Chondrocyte (in vitro differentiated cells): ENCODE data around the gene CHST1. TPM values are rescaled to one million over a fixed set of nuclear protein-coding genes. Genes with fewer than 3 reads are reported as not detected.

ENCODE experiments used
- DNase-seq: peaks from one replicate; pipeline ENCODE4 v3.0.0; 2021; ENCODE audit warnings: mixed read lengths, low spot score
- H3K27ac Mint-ChIP-seq: one replicate; pipeline ENCODE4 v1.8.0; 2021; ENCODE audit warnings: mild to moderate bottlenecking, moderate library complexity, mixed read lengths; ENCODE audit not compliant: unreplicated experiment
- H3K27me3 Mint-ChIP-seq: 2 replicates; pipeline ENCODE4 v1.8.0; 2021; ENCODE audit warnings: low read depth, mixed read lengths
- H3K36me3 Mint-ChIP-seq: 2 replicates; pipeline ENCODE4 v1.8.0; 2021; ENCODE audit warnings: low read depth, mixed read lengths
- H3K4me1 Mint-ChIP-seq: 2 replicates; pipeline ENCODE4 v1.8.0; 2021; ENCODE audit warnings: low read depth, mild to moderate bottlenecking, mixed read lengths
- H3K4me3 Mint-ChIP-seq: one replicate; pipeline ENCODE4 v1.8.0; 2021; ENCODE audit warnings: mild to moderate bottlenecking, moderate library complexity, mixed read lengths; ENCODE audit not compliant: unreplicated experiment
- H3K9me3 Mint-ChIP-seq: 2 replicates; pipeline ENCODE4 v1.8.0; 2021; ENCODE audit warnings: low read depth, mixed read lengths
- total RNA-seq: library from RNA; stranded (reverse); gene quantifications from 3 replicates; pipeline ENCODE4 v1.2.1, GENCODE V29; 2021
- TF ChIP-seq, protein P1 (sequence below): fragments of 200-600 bp; sonication (generic); IDR thresholded peaks from 2 replicates; pipeline ENCODE4 v1.5.0; 2021; ENCODE audit warnings: antibody characterized with exemption, mild to moderate bottlenecking, moderate library complexity

CHST1 gene
- total RNA-seq, 1 donor from 2014 or later = 13.6 TPM

DNA sequence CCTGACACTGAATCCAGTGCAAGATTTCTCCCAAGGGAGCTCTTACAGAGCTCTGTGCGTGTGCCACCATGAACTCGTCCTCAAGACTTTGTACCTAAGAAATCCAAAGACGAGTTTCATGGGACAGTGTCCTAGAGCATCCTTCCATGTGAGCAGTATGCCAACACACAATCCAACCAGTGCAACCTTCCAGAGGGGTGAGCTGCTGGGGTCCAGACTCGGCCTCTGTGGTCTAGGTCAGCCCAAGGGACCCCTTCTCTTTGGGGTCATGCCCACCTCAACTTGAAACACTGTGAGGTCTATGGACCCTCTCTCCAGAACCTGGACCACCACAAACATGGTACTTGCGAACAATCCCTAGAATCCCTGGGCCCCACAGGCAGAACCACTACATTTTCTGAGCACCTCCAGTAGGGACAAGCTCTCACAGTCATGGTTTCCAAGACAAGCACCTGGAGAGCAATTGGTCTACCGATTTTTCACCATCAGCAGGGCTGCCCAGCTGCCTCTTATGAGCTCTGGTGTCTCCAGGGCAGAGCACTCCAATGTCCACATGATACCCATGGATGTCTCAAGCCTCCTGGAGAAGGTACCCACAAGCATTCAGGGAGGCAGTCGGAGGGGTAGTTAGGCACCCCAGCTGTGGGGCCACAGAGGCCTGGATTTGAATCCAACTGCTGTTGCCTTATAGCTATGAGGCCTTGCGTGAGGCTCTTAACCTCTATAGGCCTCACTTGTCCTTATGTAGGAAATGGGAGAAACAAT, 7.7 kb downstream of the CHST1 start:
- H3K36me3 Mint-ChIP-seq = no peaks in the 10 kb centered on the region
- no peak for DNase-seq
- TF ChIP-seq, protein P1, sequence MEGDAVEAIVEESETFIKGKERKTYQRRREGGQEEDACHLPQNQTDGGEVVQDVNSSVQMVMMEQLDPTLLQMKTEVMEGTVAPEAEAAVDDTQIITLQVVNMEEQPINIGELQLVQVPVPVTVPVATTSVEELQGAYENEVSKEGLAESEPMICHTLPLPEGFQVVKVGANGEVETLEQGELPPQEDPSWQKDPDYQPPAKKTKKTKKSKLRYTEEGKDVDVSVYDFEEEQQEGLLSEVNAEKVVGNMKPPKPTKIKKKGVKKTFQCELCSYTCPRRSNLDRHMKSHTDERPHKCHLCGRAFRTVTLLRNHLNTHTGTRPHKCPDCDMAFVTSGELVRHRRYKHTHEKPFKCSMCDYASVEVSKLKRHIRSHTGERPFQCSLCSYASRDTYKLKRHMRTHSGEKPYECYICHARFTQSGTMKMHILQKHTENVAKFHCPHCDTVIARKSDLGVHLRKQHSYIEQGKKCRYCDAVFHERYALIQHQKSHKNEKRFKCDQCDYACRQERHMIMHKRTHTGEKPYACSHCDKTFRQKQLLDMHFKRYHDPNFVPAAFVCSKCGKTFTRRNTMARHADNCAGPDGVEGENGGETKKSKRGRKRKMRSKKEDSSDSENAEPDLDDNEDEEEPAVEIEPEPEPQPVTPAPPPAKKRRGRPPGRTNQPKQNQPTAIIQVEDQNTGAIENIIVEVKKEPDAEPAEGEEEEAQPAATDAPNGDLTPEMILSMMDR = no peak
- H3K4me3 Mint-ChIP-seq = no peak overlapping the region
- H3K9me3 Mint-ChIP-seq = no peaks in the 10 kb centered on the region
- peaks cover 37% of the 10 kb centered on the region for H3K4me1 Mint-ChIP-seq
- H3K27me3 Mint-ChIP-seq = no peaks in the 10 kb centered on the region
- no peak overlapping the region for H3K27ac Mint-ChIP-seq

DNA sequence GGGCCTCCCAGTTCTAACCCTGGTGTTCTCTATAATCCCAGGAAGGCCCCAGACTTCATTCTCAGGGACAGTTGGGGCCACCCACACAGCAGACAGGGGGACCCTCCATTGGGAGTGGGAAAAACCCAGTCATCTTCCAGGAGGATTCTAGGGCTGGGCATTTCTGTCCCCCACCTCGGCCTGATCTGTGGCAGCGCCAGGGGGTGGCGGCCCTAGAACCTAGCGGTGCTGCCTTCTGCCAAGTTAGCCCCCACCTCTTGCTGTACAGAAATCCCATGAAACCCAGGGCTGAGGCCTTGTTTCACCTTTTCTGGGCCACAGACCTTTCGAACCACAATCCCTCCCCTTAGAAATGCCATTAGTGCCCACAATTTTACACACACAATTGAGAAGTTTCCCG, 9.6 kb downstream of the CHST1 start:
- Mint-ChIP-seq H3K27ac (no peak overlapping the region), H3K4me1 (peaks cover 30% of the 10 kb centered on the region), H3K9me3 (no peaks in the 10 kb centered on the region), H3K4me3 (no peak overlapping the region), H3K27me3 (no peaks in the 10 kb centered on the region), H3K36me3 (no peaks in the 10 kb centered on the region)
- TF ChIP-seq, protein P1 = no peak
- no peak for DNase-seq

DNA sequence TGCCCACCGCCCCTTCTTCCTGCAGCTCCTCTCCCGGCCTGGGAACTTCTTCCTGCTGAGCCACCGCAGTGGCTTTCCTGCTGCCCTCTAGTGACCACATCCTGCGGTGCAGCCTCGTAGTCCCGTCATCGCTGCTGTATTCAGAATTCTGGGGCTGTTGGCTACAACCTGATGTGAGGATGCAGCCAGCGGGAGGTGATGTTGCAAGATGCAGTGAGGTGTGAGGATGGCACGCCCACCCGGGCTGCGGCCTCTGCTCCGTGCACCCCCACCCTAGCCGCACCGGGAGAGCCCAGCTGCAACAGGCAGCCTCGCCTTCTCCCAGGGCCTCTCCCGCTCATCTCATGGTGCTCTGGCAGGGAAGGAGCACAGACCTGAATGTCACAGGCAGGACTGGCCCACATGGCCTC, 10.1 kb downstream of the CHST1 start:
- Mint-ChIP-seq H3K27ac (no peak overlapping the region), H3K4me1 (peaks cover 27% of the 10 kb centered on the region), H3K9me3 (no peaks in the 10 kb centered on the region), H3K27me3 (no peaks in the 10 kb centered on the region), H3K4me3 (no peak overlapping the region), H3K36me3 (peaks cover 4% of the 10 kb centered on the region)
- DNase-seq = no peak
- TF ChIP-seq, protein P1 = peak; percentile 92

DNA sequence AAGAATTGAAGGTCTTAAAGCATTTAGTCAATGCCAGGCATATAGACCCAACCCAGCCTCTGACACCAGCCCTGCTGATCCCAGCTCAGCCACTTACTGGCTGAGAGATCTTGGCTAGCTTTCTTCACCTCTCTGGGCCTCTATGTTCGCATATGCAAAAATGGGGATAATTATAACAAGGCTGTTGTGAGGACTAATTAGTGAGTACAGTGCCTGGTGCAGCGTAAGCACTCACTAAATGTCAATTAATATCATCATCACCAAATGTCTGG, 10.5 kb downstream of the CHST1 start:
- peaks cover 4% of the 10 kb centered on the region for H3K36me3 Mint-ChIP-seq
- no peaks in the 10 kb centered on the region for H3K9me3 Mint-ChIP-seq
- TF ChIP-seq, protein P1 = no peak
- peaks cover 27% of the 10 kb centered on the region for H3K4me1 Mint-ChIP-seq
- no peak for DNase-seq
- no peaks in the 10 kb centered on the region for H3K27me3 Mint-ChIP-seq
- H3K27ac Mint-ChIP-seq = no peak overlapping the region
- no peak overlapping the region for H3K4me3 Mint-ChIP-seq

DNA sequence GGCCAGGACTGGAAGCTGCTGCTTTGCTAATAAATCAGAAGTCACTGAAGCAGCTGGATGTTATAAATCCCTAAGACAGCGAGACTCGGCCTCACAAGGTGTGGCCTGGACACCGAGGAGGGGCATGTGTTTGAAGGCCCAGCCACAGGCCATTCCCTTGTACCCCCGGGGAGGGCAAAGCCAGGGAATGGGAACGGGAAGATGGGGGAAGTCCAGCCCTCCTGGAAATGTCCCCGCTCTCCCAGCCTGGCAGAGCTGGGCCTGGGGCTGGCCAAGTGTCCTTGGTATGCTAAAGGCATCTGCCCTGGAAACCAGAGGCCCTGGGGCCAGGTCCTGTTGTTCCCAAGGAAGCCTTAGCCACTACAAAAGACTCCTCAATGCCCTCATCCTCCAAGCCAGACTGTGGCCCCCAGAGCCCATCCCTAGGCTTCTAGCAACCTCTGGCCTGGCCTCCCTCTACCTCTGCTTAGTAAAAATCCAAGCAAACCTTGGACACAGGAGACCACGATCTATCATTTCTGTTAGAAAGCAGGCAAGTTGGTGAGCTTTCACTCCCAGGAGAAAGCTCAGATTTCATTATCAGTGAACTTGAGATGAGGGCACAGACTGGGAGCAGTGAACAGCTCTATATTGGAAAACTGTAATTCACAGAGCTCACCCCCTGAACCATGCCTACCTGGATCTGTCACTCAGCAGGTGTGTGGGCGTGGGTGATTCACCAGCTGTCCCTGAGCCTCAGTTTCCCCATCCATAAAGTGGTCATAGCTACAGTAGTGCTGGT, 11.0 kb downstream of the CHST1 start:
- Mint-ChIP-seq H3K27me3 (no peaks in the 10 kb centered on the region), H3K4me1 (peaks cover 23% of the 10 kb centered on the region), H3K36me3 (peaks cover 4% of the 10 kb centered on the region), H3K9me3 (no peaks in the 10 kb centered on the region), H3K27ac (no peak overlapping the region), H3K4me3 (no peak overlapping the region)
- TF ChIP-seq, protein P1 = no peak
- DNase-seq = no peak
